ENCODE data around the gene HIRA. TPM values are rescaled to one million over a fixed set of nuclear protein-coding genes. Genes with fewer than 3 reads are reported as not detected.

The HIRA gene
- total and polyA plus RNA-seq, 2 experiments from 2014 or later, result 2.7 to 18.6 TPM

DNA sequence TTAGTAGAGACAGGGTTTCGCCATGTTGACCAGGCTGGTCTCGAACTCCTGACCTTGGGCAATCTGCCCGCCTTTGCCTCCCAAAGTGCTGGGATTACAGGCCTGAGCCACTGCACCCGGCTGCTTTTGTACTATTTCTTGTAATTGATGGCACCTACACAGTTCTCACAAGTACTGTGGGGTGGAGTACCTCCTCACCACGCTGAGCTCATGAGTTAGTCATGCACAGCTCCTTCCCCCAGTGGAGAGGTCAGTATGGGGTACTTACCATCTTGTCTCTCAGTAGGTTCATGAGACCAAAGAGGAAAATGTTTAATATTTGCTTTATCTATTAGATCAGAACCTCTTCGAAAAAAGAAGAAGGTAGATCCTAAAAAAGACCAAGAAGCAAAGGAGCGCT, 2.9 kb upstream of the HIRA start:
- H2AFZ ChIP-seq, result no peak overlapping the region
- H3F3A ChIP-seq (ENCODE audit: insufficient read depth), result peaks cover 21% of the 10 kb centered on the region; the same call in 1 of the 2 replicates
- peak; percentile 31 for DNase-seq
- H3K4me3 ChIP-seq, result no peak overlapping the region
- no peak overlapping the region for H3K4me2 ChIP-seq (ENCODE audit: unreplicated experiment)
- H4K20me1 ChIP-seq (ENCODE audit: insufficient read depth), result no peaks in the 10 kb centered on the region
- in situ Hi-C loops (cut with MboI), result no loop called here
- H3K27ac ChIP-seq, result no peak overlapping the region
- no peaks in the 10 kb centered on the region for H3K9me2 ChIP-seq (ENCODE audit: insufficient read depth)
- 92 to 95% methylated on average over 7 of the region's 7 CpGs for WGBS, 2 experiments (ENCODE audit: low coverage in 1 of 2, low lambda C conversion rate in 2 of 2, missing lambda C conversion rate in 2 of 2)
- no peaks in the 10 kb centered on the region; the same call in 1 of the 2 replicates for H3K36me3 ChIP-seq (ENCODE audit: low read depth)
- H3K27me3 ChIP-seq (replicated peaks; ENCODE audit: insufficient read depth), result no peaks in the 10 kb centered on the region
- TF ChIP-seq EZH2 (IDR thresholded peaks at IDR 0.05; ENCODE audit: insufficient read depth, poor library complexity, severe bottlenecking), result no peak
- TF ChIP-seq EZH2phosphoT487 (IDR thresholded peaks at IDR 0.05; ENCODE audit: insufficient read depth, low read depth), result no peak
- no peaks in the 10 kb centered on the region for H3K9me3 ChIP-seq (ENCODE audit: low read depth)
- no peak overlapping the region for H3K9ac ChIP-seq
- H3K79me2 ChIP-seq (ENCODE audit: insufficient read depth), result peaks cover 52% of the 10 kb centered on the region
- H3K4me1 ChIP-seq (ENCODE audit: insufficient read depth), result peaks cover 18% of the 10 kb centered on the region

DNA sequence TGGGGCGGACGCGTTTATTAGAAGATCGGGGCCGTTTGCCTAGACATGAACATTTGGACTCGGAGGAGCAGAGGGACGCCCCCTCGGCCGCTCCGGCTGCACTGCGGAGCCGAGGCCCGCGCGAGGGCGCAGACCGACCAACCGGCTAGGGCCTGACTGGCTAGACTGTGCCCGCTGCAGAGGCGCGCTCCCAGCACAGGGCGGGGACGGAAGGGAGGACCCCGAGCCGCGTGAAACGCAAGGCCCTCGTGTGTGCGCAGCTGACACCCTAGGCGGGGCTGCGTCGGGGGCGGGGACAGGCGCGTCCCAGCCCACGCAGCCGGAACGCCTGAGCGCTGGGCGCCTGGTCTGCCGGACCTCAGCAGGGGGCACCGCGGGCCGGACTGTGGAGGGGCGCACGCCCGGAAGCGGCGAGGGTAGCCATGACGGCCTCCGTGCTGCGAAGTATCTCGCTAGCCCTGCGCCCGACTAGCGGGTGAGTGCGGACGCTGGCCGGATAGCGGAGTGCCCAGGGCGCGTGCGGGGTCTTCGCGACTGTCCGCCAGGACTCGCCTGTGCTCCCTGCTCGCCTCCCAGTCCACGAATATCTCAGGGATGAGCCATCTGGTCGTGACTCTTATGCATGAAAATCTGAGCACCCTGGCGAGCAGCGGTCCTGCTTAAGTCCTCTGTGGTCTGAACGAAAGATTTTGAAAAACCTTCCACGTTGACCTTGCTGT, 759 bp upstream of the HIRA start, which contains the start of gene MRPL40:
Gene MRPL40 (plus strand): TSS at position 413 of the 719 bp plus-strand sequence. CDS start 10 bp downstream, at position 423.
- Histone ChIP-seq H3K4me3 (peak within 1 kb of the TSS; percentile 94), H3K9me3 (ENCODE audit: low read depth) (no peaks in the 10 kb centered on the region), H3K79me2 (ENCODE audit: insufficient read depth) (peaks cover 62% of the 10 kb centered on the region), H3K4me2 (ENCODE audit: unreplicated experiment) (peak within 1 kb of the TSS; percentile 95), H2AFZ (peak within 1 kb of the TSS; percentile 77), H3K9ac (peak within 1 kb of the TSS; percentile 99), H3K27me3 (replicated peaks; ENCODE audit: insufficient read depth) (no peaks in the 10 kb centered on the region), H3K27ac (peak within 1 kb of the TSS; percentile 99), H3K4me1 (ENCODE audit: insufficient read depth) (peaks cover 25% of the 10 kb centered on the region), H3F3A (ENCODE audit: insufficient read depth) (peaks cover 22% of the 10 kb centered on the region; the same call in 1 of the 2 replicates), H4K20me1 (ENCODE audit: insufficient read depth) (no peaks in the 10 kb centered on the region), H3K36me3 (ENCODE audit: low read depth) (no peaks in the 10 kb centered on the region; the same call in 1 of the 2 replicates), H3K9me2 (ENCODE audit: insufficient read depth) (no peaks in the 10 kb centered on the region)
- TF ChIP-seq EZH2 (IDR thresholded peaks at IDR 0.05; ENCODE audit: insufficient read depth, poor library complexity, severe bottlenecking) (no peak), EZH2phosphoT487 (IDR thresholded peaks at IDR 0.05; ENCODE audit: insufficient read depth, low read depth) (no peak)
- in situ Hi-C loops (cut with MboI), result no loop called here
- DNase-seq, result peak; percentile 97
- 0 to 1% methylated on average over 57 to 60 of the region's 74 CpGs for WGBS, 2 experiments (ENCODE audit: low coverage in 1 of 2, low lambda C conversion rate in 2 of 2, missing lambda C conversion rate in 2 of 2)

DNA sequence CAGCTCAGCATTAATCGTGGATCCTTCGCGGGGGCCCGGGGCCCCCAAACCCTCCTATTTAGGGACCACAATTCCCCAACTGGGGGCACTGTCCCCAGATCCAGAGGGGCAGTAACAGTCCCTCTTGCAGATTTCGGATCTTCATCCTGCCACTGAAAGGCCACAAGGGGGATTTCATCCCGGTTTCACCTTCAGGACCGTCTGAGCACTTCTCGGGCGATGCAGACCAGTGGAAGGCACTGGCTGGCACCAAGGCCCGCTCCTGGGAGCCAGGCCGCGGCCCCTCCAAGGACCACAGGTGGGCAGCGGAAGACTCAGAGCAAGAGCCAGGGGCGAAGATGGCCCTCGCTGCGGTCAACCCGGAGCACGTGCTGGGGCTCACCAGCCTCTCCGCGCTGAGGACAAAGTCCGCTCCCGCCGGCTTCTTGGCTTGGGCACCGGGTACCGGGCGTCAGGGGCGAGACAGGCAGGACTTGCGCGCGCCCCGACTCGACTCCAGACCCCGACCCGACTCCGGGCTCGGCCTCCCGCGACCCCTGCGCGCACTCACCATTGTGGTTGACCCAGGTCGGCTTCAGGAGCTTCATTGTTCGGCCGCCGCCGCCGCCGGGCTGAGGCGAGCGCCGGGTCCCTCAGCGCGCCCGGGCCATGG, 517 bp downstream of the HIRA start:
- Histone ChIP-seq H3K9ac (peak overlapping the region; percentile 99), H3K9me2 (ENCODE audit: insufficient read depth) (no peaks in the 10 kb centered on the region), H3K36me3 (ENCODE audit: low read depth) (no peaks in the 10 kb centered on the region; the same call in 1 of the 2 replicates), H4K20me1 (ENCODE audit: insufficient read depth) (0 out of 2 replicates have a peak, but pooled peaks cover 6% of the 10 kb centered on the region), H3K27ac (peak overlapping the region; percentile 99), H3K4me1 (ENCODE audit: insufficient read depth) (peaks cover 25% of the 10 kb centered on the region), H3K4me3 (peak overlapping the region; percentile 94), H3K4me2 (ENCODE audit: unreplicated experiment) (peak overlapping the region; percentile 98), H3K9me3 (ENCODE audit: low read depth) (no peaks in the 10 kb centered on the region), H2AFZ (peak overlapping the region; percentile 46), H3K27me3 (replicated peaks; ENCODE audit: insufficient read depth) (no peaks in the 10 kb centered on the region), H3F3A (ENCODE audit: insufficient read depth) (peaks cover 22% of the 10 kb centered on the region; the same call in 1 of the 2 replicates), H3K79me2 (ENCODE audit: insufficient read depth) (peaks cover 68% of the 10 kb centered on the region)
- WGBS, 2 experiments (ENCODE audit: low coverage in 1 of 2, low lambda C conversion rate in 2 of 2, missing lambda C conversion rate in 2 of 2), result 1% methylated on average over 31 to 52 of the region's 53 CpGs
- TF ChIP-seq EZH2 (IDR thresholded peaks at IDR 0.05; ENCODE audit: insufficient read depth, poor library complexity, severe bottlenecking) (no peak), EZH2phosphoT487 (IDR thresholded peaks at IDR 0.05; ENCODE audit: insufficient read depth, low read depth) (no peak)
- in situ Hi-C loops (cut with MboI), result no loop called here
- DNase-seq, result peak; percentile 62
